Activated CD8-positive, alpha-beta T cell treated with anti-CD3 and anti-CD28 coated beads for 36 hours (primary cell): ENCODE measurements around the gene CRTAC1. TPM values are rescaled to one million over a fixed set of nuclear protein-coding genes. Genes with fewer than 3 reads are reported as not detected.

Source experiments
- ATAC-seq: fragments of 200-7000 bp; cut with Tn5 transposase; one replicate; pipeline ENCODE4 v1.10.0; 2021; ENCODE audit warnings: mild to moderate bottlenecking, moderate library complexity
- CTCF ChIA-PET: fragments of 350-600 bp; sonication (Branson Sonifier 250); formaldehyde crosslinking; loops from one replicate; lab custom pipeline; 2021; ENCODE audit warnings: antibody characterized with exemption; lab: Charles Lee
- POLR2A ChIA-PET: fragments of 350-600 bp; sonication (Branson Sonifier 250); formaldehyde crosslinking; loops from one replicate; lab custom pipeline; 2021; ENCODE audit warnings: antibody characterized with exemption; lab: Charles Lee
- DNase-seq: peaks from one replicate; pipeline ENCODE4 v3.0.0-alpha.2; 2020
- H3K27ac Mint-ChIP-seq: one replicate; pipeline ENCODE4 v1.8.0; 2021; ENCODE audit warnings: mild to moderate bottlenecking, mixed read lengths
- H3K27me3 Mint-ChIP-seq: one replicate; pipeline ENCODE4 v1.8.0; 2021; ENCODE audit warnings: mixed read lengths
- H3K36me3 Mint-ChIP-seq: one replicate; pipeline ENCODE4 v1.8.0; 2021; ENCODE audit warnings: low read depth, mixed read lengths
- H3K4me1 Mint-ChIP-seq: one replicate; pipeline ENCODE4 v1.8.0; 2021; ENCODE audit warnings: low read depth, mixed read lengths
- H3K4me3 Mint-ChIP-seq: one replicate; pipeline ENCODE4 v1.8.0; 2021; ENCODE audit warnings: mild to moderate bottlenecking, moderate library complexity, mixed read lengths
- H3K9me3 Mint-ChIP-seq: one replicate; pipeline ENCODE4 v1.8.0; 2021; ENCODE audit warnings: mixed read lengths
- intact Hi-C: fragments of 100-400 bp; cut with micrococcal nuclease; formaldehyde crosslinking; loops from one replicate; pipeline ENCODE4 v1.10.0; 2022
- total RNA-seq, 2 experiments: library from RNA; stranded (reverse); gene quantifications; one replicate each; pipeline ENCODE4 v1.2.3, GENCODE V29; 2021
- TF ChIP-seq, protein P1 (sequence below): fragments of 200-600 bp; IDR thresholded peaks from one replicate; pipeline ENCODE4 v1.8.0; 2022; ENCODE audit warnings: antibody characterized with exemption, mild to moderate bottlenecking

Gene CRTAC1
- total RNA-seq, 2 experiments from 2014 or later, result not detected

GRCh38 chr10:97920865-97921264 lies 109.6 kb downstream of the CRTAC1 start:
- peaks cover 14% of the 10 kb centered on the region for H3K27me3 Mint-ChIP-seq
- ChIA-PET CTCF (no interaction called here), POLR2A (no interaction called here)
- no peak overlapping the region for H3K27ac Mint-ChIP-seq
- TF ChIP-seq, protein P1, sequence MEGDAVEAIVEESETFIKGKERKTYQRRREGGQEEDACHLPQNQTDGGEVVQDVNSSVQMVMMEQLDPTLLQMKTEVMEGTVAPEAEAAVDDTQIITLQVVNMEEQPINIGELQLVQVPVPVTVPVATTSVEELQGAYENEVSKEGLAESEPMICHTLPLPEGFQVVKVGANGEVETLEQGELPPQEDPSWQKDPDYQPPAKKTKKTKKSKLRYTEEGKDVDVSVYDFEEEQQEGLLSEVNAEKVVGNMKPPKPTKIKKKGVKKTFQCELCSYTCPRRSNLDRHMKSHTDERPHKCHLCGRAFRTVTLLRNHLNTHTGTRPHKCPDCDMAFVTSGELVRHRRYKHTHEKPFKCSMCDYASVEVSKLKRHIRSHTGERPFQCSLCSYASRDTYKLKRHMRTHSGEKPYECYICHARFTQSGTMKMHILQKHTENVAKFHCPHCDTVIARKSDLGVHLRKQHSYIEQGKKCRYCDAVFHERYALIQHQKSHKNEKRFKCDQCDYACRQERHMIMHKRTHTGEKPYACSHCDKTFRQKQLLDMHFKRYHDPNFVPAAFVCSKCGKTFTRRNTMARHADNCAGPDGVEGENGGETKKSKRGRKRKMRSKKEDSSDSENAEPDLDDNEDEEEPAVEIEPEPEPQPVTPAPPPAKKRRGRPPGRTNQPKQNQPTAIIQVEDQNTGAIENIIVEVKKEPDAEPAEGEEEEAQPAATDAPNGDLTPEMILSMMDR, result no peak
- ATAC-seq, result no peak
- DNase-seq, result no peak
- no peak overlapping the region for H3K4me3 Mint-ChIP-seq
- peaks cover 3% of the 10 kb centered on the region for H3K4me1 Mint-ChIP-seq
- no peaks in the 10 kb centered on the region for H3K9me3 Mint-ChIP-seq
- intact Hi-C loops, result no loop called here
- no peaks in the 10 kb centered on the region for H3K36me3 Mint-ChIP-seq

- Mint-ChIP-seq H3K27ac (peak overlapping the region; percentile 12), H3K4me3 (no peak overlapping the region), H3K9me3 (no peaks in the 10 kb centered on the region), H3K36me3 (no peaks in the 10 kb centered on the region), H3K4me1 (peaks cover 7% of the 10 kb centered on the region), H3K27me3 (peaks cover 9% of the 10 kb centered on the region)
- DNase-seq (peak; percentile 7), ATAC-seq (peak; percentile 24)
- intact Hi-C loops, result no loop called here
- ChIA-PET POLR2A (interaction anchor here (0.8 kb wide), 1 partner anchor 124 kb away, joined by 3 read pairs; no protein-coding TSS in a partner anchor), CTCF (interaction anchor here (0.9 to 5.7 kb wide), 6 partner anchors 16 to 128 kb away, joined by 3 to 44 read pairs (median 3); no protein-coding TSS in a partner anchor)
- TF ChIP-seq, protein P1, result no peak
These were observed 111.4 kb downstream of the CRTAC1 start for GRCh38 chr10:97919012-97919411.

DNA sequence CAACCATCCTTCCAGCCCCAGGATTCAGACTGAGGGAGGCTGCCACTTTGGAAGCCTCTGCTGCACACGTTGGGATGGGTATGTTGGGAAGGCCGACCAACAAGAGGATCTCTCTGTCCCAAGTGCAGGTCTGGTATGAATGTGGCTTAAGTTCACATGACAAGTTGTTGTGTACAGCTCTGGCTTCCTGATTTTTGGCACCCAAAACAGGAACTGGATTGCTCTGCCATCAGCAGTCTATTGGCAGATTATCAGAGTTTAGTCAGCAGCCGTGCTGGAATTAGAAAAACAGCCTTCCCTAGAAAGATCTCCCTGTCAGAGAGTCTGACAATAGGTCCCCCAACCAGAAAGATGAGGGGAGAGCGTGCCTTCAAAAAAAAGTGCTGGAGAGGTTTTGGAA lies 113.8 kb downstream of the CRTAC1 start:
- no peaks in the 10 kb centered on the region for H3K36me3 Mint-ChIP-seq
- peaks cover 9% of the 10 kb centered on the region for H3K27me3 Mint-ChIP-seq
- no peak overlapping the region for H3K27ac Mint-ChIP-seq
- TF ChIP-seq, protein P1, result no peak
- CTCF ChIA-PET, result interaction anchor here (1.5 to 5.7 kb wide), 4 partner anchors 25 to 130 kb away, joined by 3 to 93 read pairs (median 32); no protein-coding TSS in a partner anchor
- no peak overlapping the region for H3K4me3 Mint-ChIP-seq
- ATAC-seq (no peak), DNase-seq (no peak)
- POLR2A ChIA-PET, result interaction anchor here (0.7 kb wide), 1 partner anchor 11 kb away, joined by 3 read pairs; no protein-coding TSS in a partner anchor
- peaks cover 7% of the 10 kb centered on the region for H3K4me1 Mint-ChIP-seq
- no peaks in the 10 kb centered on the region for H3K9me3 Mint-ChIP-seq
- intact Hi-C loops, result no loop called here

GRCh38 chr10:97915346-97916131 lies 114.9 kb downstream of the CRTAC1 start:
- no peaks in the 10 kb centered on the region for H3K9me3 Mint-ChIP-seq
- H3K27me3 Mint-ChIP-seq, result peaks cover 9% of the 10 kb centered on the region
- ATAC-seq (no peak), DNase-seq (no peak)
- H3K27ac Mint-ChIP-seq, result no peak overlapping the region
- CTCF ChIA-PET, result interaction anchor here (0.6 to 5.7 kb wide), 37 partner anchors 8 to 542 kb away, joined by 3 to 93 read pairs (median 3); partner anchors contain the start of genes AVPI1 and CRTAC1
- intact Hi-C loops, result no loop called here
- TF ChIP-seq, protein P1, result no peak
- H3K4me1 Mint-ChIP-seq, result peaks cover 7% of the 10 kb centered on the region
- POLR2A ChIA-PET, result interaction anchor here (0.7 kb wide), 1 partner anchor 123 kb away, joined by 3 read pairs; no protein-coding TSS in a partner anchor
- H3K36me3 Mint-ChIP-seq, result no peaks in the 10 kb centered on the region
- H3K4me3 Mint-ChIP-seq, result no peak overlapping the region
